GM18498 (cell line): Measurements from ENCODE around the gene TWNK.

Experiments
- ATAC-seq: cut with Tn5 transposase; IDR thresholded peaks from one replicate; pipeline ENCODE4 v1.9.1; 2021; ENCODE audit warnings: mild to moderate bottlenecking, moderate library complexity; ENCODE audit not compliant: unreplicated experiment

TWNK gene

GRCh38 chr10:100996678-100997359 lies 9.5 kb downstream of the TWNK start:
- peak; percentile 28 for ATAC-seq

GRCh38 chr10:100997360-100998182 lies 10.2 kb downstream of the TWNK start:
- peak; percentile 38 for ATAC-seq

GRCh38 chr10:100998183-100998990 lies 11.0 kb downstream of the TWNK start:
- ATAC-seq, result peak; percentile 35

- ATAC-seq, result peak; percentile 58
Measured at GRCh38 chr10:100998991-100999741, 11.8 kb downstream of the TWNK start.

- ATAC-seq, result no peak
Measured at GRCh38 chr10:100999742-101000126, 12.4 kb downstream of the TWNK start, which contains the start of gene LZTS2. Gene LZTS2 (plus strand): TSS chr10:100999808. CDS start chr10:101002539, 2,731 bp downstream.

GRCh38 chr10:101000127-101000914 lies 13.0 kb downstream of the TWNK start:
- no peak for ATAC-seq

GRCh38 chr10:101000915-101001658 lies 13.7 kb downstream of the TWNK start:
- ATAC-seq, result no peak

GRCh38 chr10:101001659-101002035 lies 14.3 kb downstream of the TWNK start:
- no peak for ATAC-seq

- no peak for ATAC-seq
Measured at GRCh38 chr10:101002456-101002855, 15.1 kb downstream of the TWNK start.

GRCh38 chr10:101003639-101004206 lies 16.4 kb downstream of the TWNK start:
- no peak for ATAC-seq

GRCh38 chr10:101005361-101005760 lies 18.0 kb downstream of the TWNK start:
- ATAC-seq, result no peak

GRCh38 chr10:101005869-101006567 lies 18.7 kb downstream of the TWNK start:
- no peak for ATAC-seq

- no peak for ATAC-seq
Measured at GRCh38 chr10:101006593-101007098, 19.3 kb downstream of the TWNK start.

- ATAC-seq, result no peak
Measured at GRCh38 chr10:101007099-101007711, 19.9 kb downstream of the TWNK start.

- ATAC-seq, result no peak
Measured at GRCh38 chr10:101007915-101008822, 20.8 kb downstream of the TWNK start.

GRCh38 chr10:101008823-101009423 lies 21.6 kb downstream of the TWNK start:
- ATAC-seq, result no peak
